Keratinocyte (primary cell): ENCODE measurements around the gene YPEL1.

Experiments
- CTCF ChIP-seq, 3 experiments: IDR thresholded peaks in 1 of 3; conservative IDR thresholded peaks in 1 of 3; optimal IDR thresholded peaks in 1 of 3; 2 replicates in 2 of 3; 3 replicates in 1 of 3; pipeline versions ENCODE3 to v1.5.1; 2011; ENCODE audit warnings: low read length in 3 of 3, mild to moderate bottlenecking in 3 of 3, moderate library complexity in 2 of 3, control low read depth in 1 of 3, inconsistent platforms in 1 of 3; ENCODE audit not compliant: insufficient read depth in 2 of 3; ENCODE audit errors: extremely low read depth in 1 of 3
- EZH2 ChIP-seq: IDR thresholded peaks from one replicate; pipeline ENCODE4 v1.6.1; 2012; ENCODE audit warnings: inconsistent platforms, mild to moderate bottlenecking, low read length, moderate library complexity

- TF ChIP-seq CTCF (optimal IDR thresholded peaks at IDR 0.05 in 1 of 3, IDR thresholded peaks at IDR 0.05 in 1 of 3, conservative IDR thresholded peaks at IDR 0.05 in 1 of 3; ENCODE audit: extremely low read depth in 1 of 3, insufficient read depth in 2 of 3, low read length in 3 of 3) (no peak), EZH2 (no peak)
Observed at GRCh38 chr22:21766691-21767462, 31.3 kb upstream of the YPEL1 start.
